H9 (cell line): ENCODE measurements around the gene IL1A. TPM values are rescaled to one million over a fixed set of nuclear protein-coding genes. Genes with fewer than 3 reads are reported as not detected.

Experiments used
- DNase-seq: peaks from one replicate; pipeline ENCODE4 v3.0.0-alpha.2; 2017
- H2AFZ ChIP-seq: one replicate; pipeline ENCODE4 v1.6.1; 2013; ENCODE audit warnings: mild to moderate bottlenecking, low read length, control low read depth, moderate library complexity
- H2AK5ac ChIP-seq: 2 replicates; pipeline ENCODE4 v1.6.1; 2013; ENCODE audit warnings: low read length, control low read depth, mixed read lengths; ENCODE audit not compliant: insufficient read length
- H2BK120ac ChIP-seq: one replicate; pipeline ENCODE4 v1.6.1; 2013; ENCODE audit warnings: low read depth, mild to moderate bottlenecking, low read length, control low read depth, inconsistent platforms; ENCODE audit not compliant: poor library complexity, severe bottlenecking
- H2BK12ac ChIP-seq: 2 replicates; pipeline ENCODE4 v1.6.1; 2013; ENCODE audit warnings: low read length, control low read depth, mixed read lengths, low read depth; ENCODE audit not compliant: insufficient read length
- H2BK15ac ChIP-seq: 2 replicates; pipeline ENCODE4 v1.6.1; 2013; ENCODE audit warnings: low read depth, low read length, control low read depth
- H2BK20ac ChIP-seq: one replicate; pipeline ENCODE4 v1.6.1; 2013; ENCODE audit warnings: low read depth, mild to moderate bottlenecking, low read length, control low read depth, inconsistent platforms; ENCODE audit not compliant: poor library complexity, severe bottlenecking
- H2BK5ac ChIP-seq: 2 replicates; pipeline ENCODE4 v1.6.1; 2013; ENCODE audit warnings: low read length, control low read depth, mixed read lengths; ENCODE audit not compliant: insufficient read length
- H3K14ac ChIP-seq: 2 replicates; pipeline ENCODE4 v1.6.1; 2013; ENCODE audit warnings: low read length, control low read depth; ENCODE audit not compliant: insufficient read depth
- H3K18ac ChIP-seq: 2 replicates; pipeline ENCODE4 v1.6.1; 2013; ENCODE audit warnings: low read depth, mild to moderate bottlenecking, mixed read lengths, low read length, control low read depth; ENCODE audit not compliant: insufficient read length
- H3K23ac ChIP-seq: 2 replicates; pipeline ENCODE4 v1.6.1; 2013; ENCODE audit warnings: low read length, control low read depth, mixed read lengths, low read depth; ENCODE audit not compliant: insufficient read length
- H3K23me2 ChIP-seq: 2 replicates; pipeline ENCODE4 v1.6.1; 2013; ENCODE audit warnings: low read depth, mild to moderate bottlenecking, mixed read lengths, low read length, control low read depth; ENCODE audit not compliant: insufficient read length, poor library complexity, severe bottlenecking
- H3K27ac ChIP-seq: 2 replicates; pipeline ENCODE4 v1.5.1; 2013; ENCODE audit warnings: low read length, control low read depth, mixed read lengths, low read depth; ENCODE audit not compliant: insufficient read length
- H3K27me3 ChIP-seq: 2 replicates; pipeline ENCODE4 v1.6.1; 2013; ENCODE audit warnings: low read length, control low read depth, inconsistent platforms; ENCODE audit not compliant: insufficient read depth
- H3K4ac ChIP-seq: 2 replicates; pipeline ENCODE4 v1.6.1; 2013; ENCODE audit warnings: low read depth, mild to moderate bottlenecking, control low read depth, inconsistent platforms, low read length, moderate library complexity
- H3K4me1 ChIP-seq: 2 replicates; pipeline ENCODE4 v1.6.1; 2013; ENCODE audit warnings: low read length, control low read depth, inconsistent platforms; ENCODE audit not compliant: insufficient read depth
- H3K4me2 ChIP-seq: 2 replicates; pipeline ENCODE4 v1.6.1; 2013; ENCODE audit warnings: low read length, control low read depth, mixed read lengths; ENCODE audit not compliant: insufficient read length, insufficient read depth
- H3K56ac ChIP-seq: 2 replicates; pipeline ENCODE4 v1.6.1; 2013; ENCODE audit warnings: low read depth, mild to moderate bottlenecking, mixed read lengths, low read length, control low read depth; ENCODE audit not compliant: insufficient read length
- H3K79me1 ChIP-seq: 2 replicates; pipeline ENCODE4 v1.6.1; 2013; ENCODE audit warnings: low read depth, mild to moderate bottlenecking, moderate library complexity, low read length, control low read depth, inconsistent platforms; ENCODE audit not compliant: insufficient read depth, poor library complexity, severe bottlenecking
- H3K79me2 ChIP-seq: 2 replicates; pipeline ENCODE4 v1.6.1; 2013; ENCODE audit warnings: low read length, control low read depth, inconsistent platforms; ENCODE audit not compliant: insufficient read depth
- H3K9ac ChIP-seq: 2 replicates; pipeline ENCODE4 v1.6.1; 2013; ENCODE audit warnings: low read length, control low read depth, mixed read lengths; ENCODE audit not compliant: insufficient read length; ENCODE audit errors: extremely low read depth
- H3K9me3 ChIP-seq: one replicate; pipeline ENCODE4 v1.6.1; 2013; ENCODE audit warnings: low read depth, low read length, inconsistent platforms; ENCODE audit not compliant: control insufficient read depth
- H3T11ph ChIP-seq: one replicate; pipeline ENCODE4 v1.6.1; 2013; ENCODE audit warnings: mild to moderate bottlenecking, low read length, control low read depth, inconsistent platforms
- H4K20me1 ChIP-seq: one replicate; pipeline ENCODE4 v1.6.1; 2013; ENCODE audit not compliant: control insufficient read depth, insufficient read length, insufficient read depth
- H4K5ac ChIP-seq: 2 replicates; pipeline ENCODE4 v1.6.1; 2013; ENCODE audit warnings: low read depth, mild to moderate bottlenecking, mixed read lengths, low read length, control low read depth; ENCODE audit not compliant: insufficient read length
- H4K8ac ChIP-seq: replicated peaks from 2 replicates; pipeline ENCODE4 v1.6.1; 2013; ENCODE audit warnings: low read length, control low read depth, mixed read lengths, low read depth; ENCODE audit not compliant: insufficient read length
- H4K91ac ChIP-seq: 2 replicates; pipeline ENCODE4 v1.6.1; 2013; ENCODE audit warnings: low read depth, mild to moderate bottlenecking, moderate library complexity, mixed read lengths, low read length, control low read depth; ENCODE audit not compliant: insufficient read length
- H3K27ac Mint-ChIP-seq, 3 experiments: 2 replicates in 2 of 3; 3 replicates in 1 of 3; pipeline ENCODE4 v1.8.0; 2020 to 2021; ENCODE audit warnings: mixed read lengths in 3 of 3, mild to moderate bottlenecking in 1 of 3, moderate library complexity in 1 of 3
- H3K27me3 Mint-ChIP-seq: 2 replicates; pipeline ENCODE4 v1.8.0; 2021; ENCODE audit warnings: low read depth, mild to moderate bottlenecking, moderate library complexity, mixed read lengths
- H3K36me3 Mint-ChIP-seq, 3 experiments: 2 replicates in 2 of 3; 3 replicates in 1 of 3; pipeline ENCODE4 v1.8.0; 2020 to 2021; ENCODE audit warnings: low read depth in 3 of 3, mixed read lengths in 3 of 3; ENCODE audit not compliant: insufficient read depth in 1 of 3
- H3K4me1 Mint-ChIP-seq, 2 experiments: 2 replicates each; pipeline ENCODE4 v1.8.0; 2020; ENCODE audit warnings: mixed read lengths in 2 of 2
- H3K4me3 Mint-ChIP-seq, 2 experiments: 2 replicates in 1 of 2; 3 replicates in 1 of 2; pipeline ENCODE4 v1.8.0; 2020 to 2021; ENCODE audit warnings: mild to moderate bottlenecking in 2 of 2, mixed read lengths in 2 of 2, moderate library complexity in 1 of 2
- H3K9me3 Mint-ChIP-seq, 2 experiments: 2 replicates in 1 of 2; 3 replicates in 1 of 2; pipeline ENCODE4 v1.8.0; 2020; ENCODE audit warnings: mild to moderate bottlenecking in 2 of 2, mixed read lengths in 2 of 2, moderate library complexity in 1 of 2
- total RNA-seq: library from RNA; stranded (reverse); gene quantifications from 2 replicates; pipeline ENCODE4 v1.2.1, GENCODE V29; 2021
- TF ChIP-seq, protein P1 (sequence below): fragments of 200-600 bp; sonication (generic); conservative IDR thresholded peaks from 3 replicates; pipeline ENCODE4 v1.8.0; 2021; ENCODE audit warnings: antibody characterized with exemption, mild to moderate bottlenecking

IL1A gene
- total RNA-seq, 1 experiment from 2014 or later, result 0.35 TPM

DNA sequence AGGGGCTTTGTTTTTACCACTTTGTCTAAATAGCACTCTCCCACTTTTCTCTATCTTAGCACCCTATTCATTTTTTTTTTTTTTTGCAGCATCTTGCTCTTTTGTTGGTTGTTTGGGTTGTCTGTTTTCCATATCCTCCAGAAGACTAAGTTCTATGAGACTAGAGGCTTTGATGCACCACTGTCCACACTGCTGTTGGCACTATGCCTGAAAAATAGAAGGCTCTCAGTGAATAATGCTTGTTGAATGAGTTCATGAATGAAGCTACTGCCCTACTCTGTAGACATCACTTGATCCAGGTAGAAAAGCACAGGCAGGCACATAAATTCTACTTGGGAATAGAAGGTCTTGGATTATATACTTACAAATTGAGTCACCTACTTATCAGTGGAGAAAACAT lies 7.3 kb downstream of the IL1A start:
- H4K20me1 ChIP-seq, result no peaks in the 10 kb centered on the region
- Mint-ChIP-seq H3K27me3 (no peaks in the 10 kb centered on the region), H3K9me3 (no peaks in the 10 kb centered on the region)

More for the DNA sequence above, 7.3 kb downstream of the IL1A start:
- Histone ChIP-seq H3K23me2 (no peaks in the 10 kb centered on the region), H3K79me2 (no peaks in the 10 kb centered on the region), H4K8ac (no peak overlapping the region), H3K4ac (no peak overlapping the region), H2BK20ac (no peak overlapping the region), H3K9ac (no peak overlapping the region), H3K79me1 (no peaks in the 10 kb centered on the region), H2BK120ac (no peak overlapping the region), H3K23ac (no peak overlapping the region), H3T11ph (no peak overlapping the region), H3K18ac (no peak overlapping the region), H3K4me1 (no peaks in the 10 kb centered on the region), H2BK5ac (no peak overlapping the region), H2AFZ (no peak overlapping the region), H3K27ac (no peak overlapping the region), H2AK5ac (no peak overlapping the region), H2BK12ac (no peak overlapping the region), H3K9me3 (no peaks in the 10 kb centered on the region), H3K14ac (no peak overlapping the region), H4K5ac (no peak overlapping the region), H4K91ac (no peak overlapping the region), H3K56ac (no peak overlapping the region), H3K4me2 (no peak overlapping the region), H3K27me3 (no peaks in the 10 kb centered on the region), H2BK15ac (no peak overlapping the region)
- Mint-ChIP-seq H3K36me3 (peaks cover 0 to 10% (median 0%) of the 10 kb centered on the region in 3 experiments; a peak in 1 of 7 replicates), H3K4me1 (peaks cover 8 to 10% of the 10 kb centered on the region in 2 experiments; a peak in 3 of 4 replicates), H3K4me3 (no peak overlapping the region), H3K27ac (peak overlapping the region in 1 of 3 experiments; percentile 21; a peak in 2 of 7 replicates)
- TF ChIP-seq, protein P1, sequence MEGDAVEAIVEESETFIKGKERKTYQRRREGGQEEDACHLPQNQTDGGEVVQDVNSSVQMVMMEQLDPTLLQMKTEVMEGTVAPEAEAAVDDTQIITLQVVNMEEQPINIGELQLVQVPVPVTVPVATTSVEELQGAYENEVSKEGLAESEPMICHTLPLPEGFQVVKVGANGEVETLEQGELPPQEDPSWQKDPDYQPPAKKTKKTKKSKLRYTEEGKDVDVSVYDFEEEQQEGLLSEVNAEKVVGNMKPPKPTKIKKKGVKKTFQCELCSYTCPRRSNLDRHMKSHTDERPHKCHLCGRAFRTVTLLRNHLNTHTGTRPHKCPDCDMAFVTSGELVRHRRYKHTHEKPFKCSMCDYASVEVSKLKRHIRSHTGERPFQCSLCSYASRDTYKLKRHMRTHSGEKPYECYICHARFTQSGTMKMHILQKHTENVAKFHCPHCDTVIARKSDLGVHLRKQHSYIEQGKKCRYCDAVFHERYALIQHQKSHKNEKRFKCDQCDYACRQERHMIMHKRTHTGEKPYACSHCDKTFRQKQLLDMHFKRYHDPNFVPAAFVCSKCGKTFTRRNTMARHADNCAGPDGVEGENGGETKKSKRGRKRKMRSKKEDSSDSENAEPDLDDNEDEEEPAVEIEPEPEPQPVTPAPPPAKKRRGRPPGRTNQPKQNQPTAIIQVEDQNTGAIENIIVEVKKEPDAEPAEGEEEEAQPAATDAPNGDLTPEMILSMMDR, result no peak
- DNase-seq, result no peak
